Calu3 (cell line): Measurements from ENCODE around the gene ZZZ3. TPM values are rescaled to one million over a fixed set of nuclear protein-coding genes. Genes with fewer than 3 reads are reported as not detected.
"Not testable (repeated sequence)": the region's sequence is repeated elsewhere in the genome, so short reads cannot be mapped to it uniquely, and the experiment has no call there.

Experiments
- BruUV-seq: library from RNA; stranded (reverse); fragments of 400-500 nt; replicated peaks from 2 replicates; lab custom pipeline; 2021; lab: Mats Ljungman, UMichigan
- CTCF ChIA-PET: fragments of 300-600 bp; sonication (Branson Sonifier 250); formaldehyde crosslinking; loops from one replicate; lab custom pipeline; 2022; ENCODE audit warnings: antibody characterized with exemption; lab: Charles Lee
- DNase-seq: peaks from one replicate; pipeline ENCODE4 v3.0.0; 2022
- H3K27ac Mint-ChIP-seq: one replicate; pipeline ENCODE4 v1.8.0; 2022; ENCODE audit warnings: mixed read lengths; ENCODE audit not compliant: unreplicated experiment
- H3K27me3 Mint-ChIP-seq: one replicate; pipeline ENCODE4 v1.8.0; 2022; ENCODE audit warnings: mixed read lengths; ENCODE audit not compliant: unreplicated experiment
- H3K36me3 Mint-ChIP-seq: one replicate; pipeline ENCODE4 v1.8.0; 2022; ENCODE audit warnings: mild to moderate bottlenecking, moderate library complexity, mixed read lengths; ENCODE audit not compliant: insufficient read depth, unreplicated experiment
- H3K4me1 Mint-ChIP-seq: one replicate; pipeline ENCODE4 v1.8.0; 2022; ENCODE audit warnings: mild to moderate bottlenecking, low read depth, mixed read lengths; ENCODE audit not compliant: unreplicated experiment
- H3K4me3 Mint-ChIP-seq: one replicate; pipeline ENCODE4 v1.8.0; 2022; ENCODE audit warnings: mild to moderate bottlenecking, low read depth, moderate library complexity, mixed read lengths; ENCODE audit not compliant: unreplicated experiment
- H3K9me3 Mint-ChIP-seq: one replicate; pipeline ENCODE4 v1.8.0; 2022; ENCODE audit warnings: low read depth, mixed read lengths; ENCODE audit not compliant: unreplicated experiment
- CTCF ChIP-seq: fragments of 200-600 bp; IDR thresholded peaks from one replicate; pipeline ENCODE4 v1.8.0; 2022; ENCODE audit warnings: antibody characterized with exemption; ENCODE audit not compliant: unreplicated experiment
- intact Hi-C: fragments of 100-400 bp; cut with micrococcal nuclease; formaldehyde crosslinking; loops from one replicate; pipeline ENCODE4 v1.10.0; 2022; ENCODE audit not compliant: unreplicated experiment
- total RNA-seq: library from RNA; stranded (reverse); gene quantifications from 2 replicates; pipeline ENCODE4 v1.2.3, GENCODE V29; 2022

Gene ZZZ3
- total RNA-seq, 1 experiment from 2014 or later, result 53.4 TPM

- Mint-ChIP-seq H3K4me1 (peaks cover 29% of the 10 kb centered on the region), H3K27ac (peak overlapping the region; percentile 94), H3K36me3 (peaks cover 36% of the 10 kb centered on the region), H3K9me3 (no peaks in the 10 kb centered on the region), H3K27me3 (no peaks in the 10 kb centered on the region), H3K4me3 (peak overlapping the region; percentile 82)
- peak; percentile 95 for DNase-seq
- CTCF ChIA-PET, result interaction anchor here (0.6 to 1.2 kb wide), 3 partner anchors 31 to 96 kb away, joined by 3 to 5 read pairs (median 5); partner anchors contain the start of gene MIGA1
- TF ChIP-seq CTCF, result peak; percentile 83
- TSS peak; percentile 86 for BruUV-seq
- intact Hi-C loops, result loop anchor here (1.0 kb wide), 1 partner anchor 535 kb away; no protein-coding TSS in a partner anchor
Measured at GRCh38 chr1:77683160-77684148, 996 bp upstream of the ZZZ3 start.

GRCh38 chr1:77680173-77680572, 2.3 kb downstream of the ZZZ3 start:
- Mint-ChIP-seq H3K4me3 (peak overlapping the region; percentile 82), H3K27ac (peak overlapping the region; percentile 35), H3K4me1 (peaks cover 34% of the 10 kb centered on the region), H3K9me3 (no peaks in the 10 kb centered on the region), H3K36me3 (peaks cover 36% of the 10 kb centered on the region), H3K27me3 (no peaks in the 10 kb centered on the region)
- intact Hi-C loops, result no loop called here
- TF ChIP-seq CTCF, result no peak
- BruUV-seq, result no TSS peak
- CTCF ChIA-PET, result no interaction called here
- DNase-seq, result no peak

- no TSS peak for BruUV-seq
- no peak for DNase-seq
- no peaks in the 10 kb centered on the region for H3K9me3 Mint-ChIP-seq
- H3K27ac Mint-ChIP-seq, result no peak overlapping the region
- H3K27me3 Mint-ChIP-seq, result no peaks in the 10 kb centered on the region
- intact Hi-C loops, result no loop called here
- CTCF ChIA-PET, result no interaction called here
- peak overlapping the region; percentile 36 for H3K4me3 Mint-ChIP-seq
- no peak for TF ChIP-seq CTCF
- peaks cover 32% of the 10 kb centered on the region for H3K36me3 Mint-ChIP-seq
- H3K4me1 Mint-ChIP-seq, result peaks cover 28% of the 10 kb centered on the region
Measured at GRCh38 chr1:77678660-77679610, 3.5 kb downstream of the ZZZ3 start.

- BruUV-seq, intact Hi-C loops, H3K9me3 Mint-ChIP-seq, H3K4me3 Mint-ChIP-seq, H3K27me3 Mint-ChIP-seq, DNase-seq, H3K36me3 Mint-ChIP-seq: not testable (repeated sequence)
- peak overlapping the region; percentile 44 for H3K27ac Mint-ChIP-seq
- CTCF ChIA-PET, result interaction anchor here (0.7 kb wide), 1 partner anchor 397 kb away, joined by 3 read pairs; no protein-coding TSS in a partner anchor
- H3K4me1 Mint-ChIP-seq, result peaks cover 17% of the 10 kb centered on the region
Measured at GRCh38 chr1:77674807-77675206, 7.7 kb downstream of the ZZZ3 start.
